Stimulated activated CD4-positive, alpha-beta T cell treated with anti-CD3 and anti-CD28 coated beads, Interleukin-2, amount 100 ng/mL, for 48 hours (primary cell): ENCODE results near the gene ANKRD53.

Experiments used
- DNase-seq, 2 donors: peaks; one replicate each; pipeline ENCODE4 v3.0.0-alpha.2; 2020

ANKRD53 gene, protein sequence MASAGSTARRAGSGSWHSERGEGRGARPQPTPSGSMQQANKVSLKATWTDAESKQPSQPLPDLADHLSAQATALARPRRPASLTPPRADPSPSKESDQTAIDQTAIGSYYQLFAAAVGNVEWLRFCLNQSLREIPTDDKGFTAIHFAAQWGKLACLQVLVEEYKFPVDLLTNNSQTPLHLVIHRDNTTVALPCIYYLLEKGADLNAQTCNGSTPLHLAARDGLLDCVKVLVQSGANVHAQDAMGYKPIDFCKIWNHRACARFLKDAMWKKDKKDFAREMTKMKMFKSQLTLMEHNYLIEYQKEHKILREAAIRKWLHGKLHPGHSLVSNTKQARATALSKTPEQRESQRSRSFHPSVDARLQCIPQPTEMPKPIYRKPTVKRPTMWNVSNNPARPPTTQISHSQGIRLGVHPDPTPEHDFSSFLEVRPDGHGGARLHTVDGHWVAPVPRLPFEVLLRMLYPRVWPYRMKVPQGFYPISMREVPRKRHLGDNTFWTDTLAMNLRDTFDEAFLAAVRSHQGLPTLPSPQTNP

DNA sequence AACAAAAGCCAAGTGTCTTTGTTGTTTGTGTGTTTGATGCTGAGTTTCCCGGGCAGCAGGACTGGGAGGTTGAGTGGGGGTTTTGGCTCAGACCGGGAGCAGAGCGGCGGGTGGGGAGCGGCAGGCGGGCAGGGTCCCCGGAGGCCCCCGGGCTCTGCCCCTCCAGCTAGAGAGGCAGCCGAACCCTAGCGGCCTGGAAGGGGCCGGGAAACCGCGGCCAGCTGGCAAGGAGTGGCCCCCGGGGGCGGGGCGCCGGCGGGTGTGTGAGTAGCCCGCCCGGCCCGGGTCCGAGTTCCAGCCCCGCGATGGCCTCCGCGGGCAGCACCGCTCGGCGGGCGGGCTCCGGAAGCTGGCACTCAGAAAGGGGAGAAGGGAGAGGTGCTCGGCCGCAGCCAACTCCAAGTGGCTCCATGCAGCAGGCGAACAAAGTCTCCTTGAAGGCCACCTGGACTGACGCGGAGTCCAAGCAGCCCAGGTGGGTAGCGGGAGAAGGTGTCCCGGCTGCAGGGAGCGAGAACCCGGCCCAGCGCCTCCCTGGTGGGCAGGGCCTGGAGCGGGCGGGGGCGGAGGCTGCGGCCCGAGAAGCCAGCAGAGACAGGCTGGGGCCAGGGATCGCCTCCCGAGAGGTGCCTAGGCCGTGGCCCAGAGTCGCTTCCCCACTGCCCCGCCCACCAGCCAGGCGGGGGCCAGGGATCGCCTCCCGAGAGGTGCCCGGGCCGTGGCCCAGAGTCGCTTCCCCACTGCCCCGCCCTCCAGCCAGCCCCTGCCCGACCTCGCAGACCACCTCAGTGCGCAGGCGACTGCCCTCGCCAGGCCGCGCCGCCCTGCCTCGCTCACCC, at the start of gene ANKRD53:
Gene ANKRD53 (plus strand): TSS at position 290 of the 839 bp plus-strand sequence. CDS start 16 bp downstream, at position 306.
- DNase-seq, result no peak

DNA sequence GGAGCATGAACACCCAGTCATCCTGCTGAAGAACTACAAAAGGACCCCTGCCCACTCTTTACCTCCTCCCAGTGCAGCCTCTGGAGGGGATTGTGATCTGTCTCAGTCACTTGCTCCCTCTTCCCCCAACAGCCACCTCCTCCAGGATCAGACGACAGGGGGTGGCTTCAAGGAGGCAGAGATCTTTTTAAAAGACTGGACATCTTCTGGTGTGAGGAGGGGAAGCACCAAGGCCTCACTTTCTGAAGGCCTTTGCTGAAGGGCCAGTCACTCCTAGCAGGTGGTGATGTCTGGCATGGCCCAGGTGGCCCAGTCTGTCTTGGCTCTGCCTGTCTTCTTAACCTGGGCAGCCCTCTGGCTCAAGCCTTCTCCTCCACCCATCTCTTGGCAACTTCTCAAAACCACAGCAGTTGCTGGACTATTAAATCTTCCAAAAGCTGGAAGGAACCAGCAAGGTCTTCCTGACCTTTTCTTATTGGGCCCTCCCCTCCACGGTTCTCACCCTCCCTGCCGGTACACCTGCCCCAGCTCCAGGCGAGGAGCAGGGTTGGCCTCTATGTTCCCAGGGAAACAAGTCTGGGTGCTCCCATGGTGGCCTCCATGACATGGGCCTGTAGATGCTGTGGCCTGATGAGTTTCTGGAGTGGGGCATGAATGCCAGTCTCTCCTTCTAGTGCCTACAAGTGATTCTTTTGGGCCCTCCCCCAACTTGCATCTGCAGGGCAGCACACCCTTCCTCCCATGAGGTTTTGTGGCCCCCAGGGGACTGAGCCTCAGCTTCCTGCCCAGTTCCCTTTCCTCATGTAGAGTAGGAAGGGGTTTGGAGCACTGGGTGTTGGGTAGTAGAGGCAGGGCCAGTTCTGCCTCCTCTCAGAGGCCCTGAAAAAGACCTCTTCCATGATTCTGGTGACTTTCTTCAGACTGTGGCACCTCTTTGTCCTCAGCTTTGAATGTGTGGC, 47.8 kb upstream of the ANKRD53 start:
- no peak for DNase-seq

DNA sequence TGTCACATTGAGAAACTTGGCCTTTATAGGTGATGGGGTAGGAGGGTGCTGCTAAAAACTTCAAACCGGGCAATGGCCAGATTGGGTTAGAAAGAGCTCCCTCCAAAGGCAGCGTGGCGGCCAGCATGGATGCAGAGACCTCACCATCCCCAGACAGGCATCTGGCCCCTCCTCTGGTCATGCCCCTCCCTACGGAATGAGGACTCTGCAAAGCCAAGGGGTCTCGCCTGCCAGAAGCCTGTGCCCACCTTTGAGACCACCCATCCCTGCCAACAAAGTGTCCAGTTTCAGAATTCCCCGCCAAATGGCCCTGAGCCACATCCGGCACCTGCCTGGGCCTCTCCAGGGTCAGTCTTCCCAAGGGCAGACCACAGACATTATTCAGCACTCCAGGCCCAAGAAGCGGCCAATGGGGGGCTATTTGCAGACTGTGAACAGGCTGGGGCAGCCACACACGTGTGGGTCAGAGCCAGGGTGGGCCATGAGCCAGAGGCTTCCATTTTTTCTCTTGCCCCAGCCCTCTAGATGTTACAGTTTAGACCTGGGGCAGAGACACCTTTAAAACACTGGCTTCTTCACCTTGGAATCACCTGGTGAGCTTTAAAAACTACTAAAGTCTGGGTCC, 46.9 kb upstream of the ANKRD53 start:
- no peak for DNase-seq

DNA sequence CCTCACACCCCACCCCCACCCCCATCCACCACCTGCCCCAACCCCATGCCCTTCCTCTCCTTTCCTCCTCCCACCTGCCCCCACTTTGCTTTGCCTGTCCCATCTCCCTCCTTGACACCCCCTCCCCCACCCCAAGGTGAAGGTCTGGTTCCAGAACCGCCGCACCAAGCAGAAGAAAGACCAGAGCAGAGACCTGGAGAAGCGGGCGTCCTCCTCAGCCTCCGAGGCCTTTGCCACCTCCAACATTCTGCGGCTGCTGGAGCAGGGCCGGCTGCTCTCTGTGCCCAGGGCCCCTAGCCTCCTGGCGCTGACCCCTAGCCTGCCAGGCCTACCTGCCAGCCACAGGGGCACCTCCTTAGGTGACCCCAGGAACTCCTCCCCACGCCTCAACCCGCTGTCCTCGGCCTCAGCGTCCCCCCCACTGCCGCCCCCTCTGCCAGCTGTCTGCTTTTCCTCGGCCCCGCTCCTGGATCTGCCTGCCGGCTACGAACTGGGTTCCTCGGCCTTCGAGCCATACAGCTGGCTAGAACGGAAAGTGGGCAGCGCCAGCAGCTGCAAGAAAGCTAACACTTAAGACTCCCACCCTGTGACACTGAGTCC, 45.7 kb upstream of the ANKRD53 start:
- no peak for DNase-seq

DNA sequence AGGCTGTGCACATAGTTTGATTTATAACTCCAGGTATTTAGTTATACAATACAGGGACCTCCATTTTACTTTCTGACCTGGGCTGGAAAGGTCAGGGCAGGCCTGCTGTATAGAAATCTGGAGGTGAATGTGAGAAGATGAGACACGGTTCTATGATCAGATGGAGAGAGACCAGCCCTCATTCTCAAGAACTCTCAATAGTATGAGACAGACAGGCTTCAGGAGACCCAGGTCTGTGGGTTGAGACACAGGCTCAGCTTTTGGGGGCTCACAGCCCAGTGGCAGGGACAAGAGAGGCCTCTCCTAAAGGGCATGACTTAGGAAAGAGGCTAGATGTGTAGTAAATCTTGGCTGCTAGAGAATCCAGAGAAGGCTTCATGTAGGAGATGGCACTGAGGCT, 43.4 kb upstream of the ANKRD53 start:
- no peak for DNase-seq

DNA sequence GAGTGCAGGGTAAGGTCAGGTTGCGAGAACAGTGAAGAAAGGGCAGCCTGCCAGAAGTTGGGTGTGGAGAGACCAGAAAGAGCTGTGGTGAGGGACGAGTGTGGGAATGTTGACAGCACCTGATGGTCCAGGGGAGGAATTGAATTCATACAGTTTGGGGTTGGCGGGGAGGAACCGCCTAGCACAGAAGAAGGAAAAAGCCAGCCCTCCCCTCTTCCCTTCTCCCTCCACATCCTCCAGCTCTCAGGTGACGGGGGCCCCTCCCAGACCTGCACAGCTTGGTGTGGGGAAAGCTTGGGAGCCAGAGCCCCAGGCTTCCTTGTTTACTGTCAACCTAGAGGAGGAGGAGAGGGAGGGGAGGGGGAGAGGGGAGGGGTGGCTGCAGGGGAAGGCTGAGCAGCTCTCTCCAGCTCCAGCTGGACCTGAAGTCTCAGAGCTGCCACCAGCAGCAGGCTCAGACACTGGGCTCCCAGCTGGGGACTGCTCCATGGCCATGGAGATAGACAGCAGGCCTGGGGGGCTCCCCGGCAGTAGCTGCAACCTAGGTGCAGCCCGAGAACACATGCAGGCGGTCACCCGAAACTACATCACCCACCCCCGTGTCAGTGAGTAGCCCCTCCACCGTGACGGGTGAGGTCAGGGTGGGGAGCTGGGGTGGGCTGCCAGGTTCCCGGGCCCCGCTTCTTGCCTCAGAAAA, 42.8 kb upstream of the ANKRD53 start, which contains the start of gene ATP6V1B1:
Gene ATP6V1B1 (plus strand): TSS at position 433 of the 697 bp plus-strand sequence. CDS start 55 bp downstream, at position 488.
- DNase-seq, result no peak

DNA sequence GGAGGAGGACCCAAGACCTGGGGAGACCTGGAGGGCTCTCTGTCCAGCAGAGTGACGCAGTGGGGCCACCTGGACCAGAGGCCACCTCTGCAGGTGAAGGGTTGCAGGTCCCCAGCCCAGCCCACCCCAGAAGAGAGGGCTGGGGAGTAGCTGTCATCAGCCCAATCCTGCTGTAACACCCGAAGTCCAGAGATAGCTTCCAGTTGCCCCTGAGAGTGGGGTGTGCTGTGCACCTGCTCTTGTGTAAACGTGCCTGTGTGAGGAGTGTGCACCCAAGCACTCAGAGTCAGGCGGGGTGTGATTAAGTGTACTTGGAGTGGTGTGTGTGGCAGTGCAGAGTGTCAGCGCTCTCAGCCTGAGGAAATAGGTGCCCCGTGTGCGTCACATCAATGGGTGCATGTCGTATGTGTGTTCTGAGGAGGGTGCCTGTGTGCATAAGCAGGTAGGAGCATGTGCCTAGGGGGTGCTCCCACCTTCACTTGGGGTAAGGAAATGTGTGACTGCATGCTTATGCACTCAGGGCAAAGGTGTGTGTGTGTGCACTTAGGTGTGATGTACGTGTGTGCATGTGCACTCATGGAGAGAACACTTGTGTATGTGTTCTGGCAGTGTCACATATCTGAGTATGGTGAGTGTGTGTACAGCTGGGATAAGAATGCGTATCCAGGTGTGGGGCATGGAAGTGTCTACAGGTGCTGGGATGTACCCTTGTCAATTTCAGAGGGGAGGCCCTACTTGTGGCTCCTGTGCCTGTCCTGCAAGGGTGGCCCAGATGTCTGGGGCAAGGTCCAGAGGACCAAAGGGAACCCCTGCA, 42.1 kb upstream of the ANKRD53 start:
- no peak for DNase-seq

DNA sequence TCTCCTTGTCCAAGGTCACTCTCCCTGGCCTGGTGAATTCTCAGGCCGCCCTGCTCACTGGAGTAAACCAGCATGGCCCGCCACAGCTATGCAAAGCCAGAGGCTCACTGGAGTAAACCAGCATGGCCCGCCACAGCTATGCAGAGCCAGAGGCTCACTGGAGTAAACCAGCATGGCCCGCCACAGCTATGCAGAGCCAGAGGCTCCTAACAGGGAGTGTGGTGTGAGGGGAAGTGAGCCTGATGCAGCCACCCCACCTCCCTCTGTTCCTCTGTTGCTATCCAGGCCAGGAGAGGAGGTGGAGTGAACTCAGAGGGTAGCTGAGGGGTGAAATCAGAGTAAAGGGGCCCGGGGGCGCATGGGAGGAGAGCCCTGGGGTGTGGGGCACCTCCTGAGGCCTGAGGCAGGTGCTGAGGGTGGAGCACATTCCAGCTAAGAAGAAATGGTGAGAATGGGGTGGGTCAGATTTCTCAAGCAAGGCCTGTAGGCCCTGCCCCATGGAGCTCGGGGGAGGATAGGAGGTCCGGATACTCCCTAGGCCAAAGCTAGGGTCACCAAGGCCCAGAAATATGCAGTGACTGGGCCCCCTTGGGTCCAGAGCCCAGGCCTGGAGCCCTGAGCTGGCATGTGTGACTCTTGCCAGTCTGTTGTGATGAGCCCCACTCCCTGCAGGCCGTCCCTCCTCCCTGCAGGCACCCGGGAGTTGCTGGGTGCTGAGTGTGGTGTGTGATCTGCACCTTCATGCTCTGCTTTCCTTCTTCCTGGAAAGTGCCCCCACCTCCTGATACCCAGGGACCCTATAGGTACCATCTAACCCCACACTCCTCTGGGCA, 41.2 kb upstream of the ANKRD53 start:
- DNase-seq, result no peak

DNA sequence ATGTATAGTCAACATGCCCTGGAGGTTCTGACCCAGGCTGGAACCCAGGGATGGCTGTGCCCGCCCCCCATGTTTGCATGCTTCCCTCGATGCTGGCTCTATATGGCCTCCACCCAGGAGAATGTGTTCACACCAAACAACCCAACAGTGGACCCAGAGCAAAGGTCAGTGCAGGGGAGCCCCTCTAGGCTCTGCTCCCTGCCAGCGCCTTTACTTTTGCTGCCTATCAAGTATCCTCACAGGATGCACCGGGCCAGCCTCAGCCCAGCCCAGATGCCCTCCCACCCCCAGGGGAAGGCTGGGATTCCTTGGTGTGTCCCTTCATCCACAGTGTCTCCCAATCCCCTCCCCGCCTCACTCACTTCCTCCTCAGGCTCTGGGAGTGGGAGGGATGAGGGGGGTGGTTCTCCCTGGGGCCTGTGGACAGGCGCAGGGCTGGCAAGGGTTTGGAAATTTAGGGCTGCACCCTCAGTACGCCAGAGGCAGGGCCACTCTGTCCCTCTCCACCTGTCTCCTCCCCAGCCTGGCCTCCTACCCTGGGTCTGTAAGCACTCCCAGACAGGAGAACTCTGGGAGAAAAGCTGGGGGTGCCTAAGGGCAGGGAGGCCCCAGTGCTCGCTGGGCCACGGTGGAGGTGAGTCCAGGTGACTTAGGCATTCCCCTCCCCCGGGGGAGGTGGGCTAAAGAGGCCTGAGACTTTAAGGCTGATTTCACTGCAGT, 40.4 kb upstream of the ANKRD53 start:
- no peak for DNase-seq

DNA sequence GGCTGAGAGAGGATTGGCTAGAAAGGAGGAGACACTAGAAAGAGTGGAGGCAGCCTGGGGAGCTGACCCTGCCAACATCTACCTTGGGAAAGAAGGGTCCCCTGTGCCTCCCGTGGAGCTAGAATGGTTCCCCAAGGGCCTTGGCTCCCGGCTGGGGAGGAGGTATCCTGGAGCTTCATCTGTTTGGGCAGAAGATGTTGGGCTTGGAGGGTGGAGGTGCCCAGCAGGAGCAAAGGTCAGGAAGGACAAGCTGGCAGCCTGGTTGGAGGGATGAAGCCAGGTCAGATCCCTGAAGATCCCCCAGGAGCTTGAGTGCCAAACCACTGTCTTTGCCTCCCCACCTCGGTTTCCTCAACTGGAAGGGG, 39.9 kb upstream of the ANKRD53 start:
- no peak for DNase-seq

DNA sequence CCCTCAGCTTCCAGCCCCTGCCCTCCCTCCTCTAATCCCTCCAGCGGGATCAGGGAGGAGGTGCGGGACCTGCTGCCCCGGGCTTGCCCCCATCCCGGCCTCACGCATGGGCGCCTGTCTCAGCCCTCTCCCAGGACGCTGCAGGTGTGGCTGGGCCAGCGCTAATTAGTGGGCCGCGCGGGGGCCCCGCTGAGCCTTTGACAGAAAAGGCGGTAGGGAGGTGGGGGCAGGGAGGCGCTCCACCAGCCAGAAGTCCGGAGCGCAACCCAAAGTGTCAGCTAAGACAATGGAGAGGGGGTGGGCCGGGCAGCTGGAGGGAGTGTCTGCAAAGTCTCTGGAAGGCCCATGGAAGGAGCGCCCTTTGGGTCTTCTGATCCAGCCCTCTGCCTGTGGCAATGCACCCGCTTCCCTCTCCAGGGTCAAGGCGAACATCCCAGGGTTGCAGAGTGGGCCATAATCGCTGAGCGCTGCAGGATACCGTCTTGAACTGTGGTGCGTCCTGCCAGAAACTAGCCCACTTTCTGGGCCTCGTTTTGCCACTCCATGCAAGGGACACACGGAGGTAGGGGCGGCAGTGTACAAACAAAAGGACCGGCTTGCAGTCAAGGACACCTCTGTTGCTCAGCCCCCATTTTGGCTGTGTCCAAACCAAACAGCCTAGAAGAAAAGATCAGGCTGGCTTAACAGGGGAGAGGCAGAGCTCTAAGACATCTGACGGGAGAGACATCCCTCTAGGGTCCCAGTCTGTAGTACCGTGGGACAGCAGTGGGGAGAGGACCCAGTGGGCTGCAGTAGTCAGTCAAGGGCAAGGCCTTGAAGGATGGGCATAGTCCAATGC, 39.2 kb upstream of the ANKRD53 start:
- DNase-seq, result no peak

DNA sequence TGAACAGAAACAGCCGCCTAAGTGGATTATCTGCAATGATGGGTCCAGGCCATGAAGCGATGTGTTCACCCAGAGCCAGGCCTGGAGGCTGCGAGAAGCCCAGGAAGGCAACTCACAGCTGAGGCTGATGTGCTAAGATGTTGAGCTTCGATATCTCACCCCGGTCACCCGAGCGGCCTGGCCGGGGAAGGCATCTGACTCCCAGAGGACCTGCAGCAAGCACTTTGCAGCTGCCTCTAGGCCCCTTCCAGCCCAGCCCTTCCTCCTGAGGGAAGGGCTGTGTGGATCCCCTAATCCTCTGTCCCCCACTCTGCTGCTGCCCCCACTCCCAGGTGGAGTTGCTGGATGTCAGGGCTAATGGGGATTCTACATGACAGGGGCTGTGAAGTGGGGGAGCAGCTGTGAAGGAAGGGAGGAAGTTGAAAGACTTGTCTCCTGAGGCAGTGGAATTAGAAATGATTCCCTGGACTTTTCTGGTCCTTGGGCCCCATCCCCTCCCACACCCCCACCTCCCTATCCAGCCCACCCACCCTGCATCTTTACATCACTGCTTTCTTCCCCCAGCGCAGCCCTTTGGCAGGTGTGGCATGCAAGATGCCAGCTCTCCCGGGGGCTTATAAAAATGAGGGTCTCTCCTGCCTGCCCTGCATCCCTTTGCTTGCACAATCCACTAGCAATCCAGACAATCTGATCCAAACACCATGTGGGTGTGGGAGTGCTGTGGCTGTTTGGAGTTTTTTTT, 38.4 kb upstream of the ANKRD53 start:
- DNase-seq, result no peak

DNA sequence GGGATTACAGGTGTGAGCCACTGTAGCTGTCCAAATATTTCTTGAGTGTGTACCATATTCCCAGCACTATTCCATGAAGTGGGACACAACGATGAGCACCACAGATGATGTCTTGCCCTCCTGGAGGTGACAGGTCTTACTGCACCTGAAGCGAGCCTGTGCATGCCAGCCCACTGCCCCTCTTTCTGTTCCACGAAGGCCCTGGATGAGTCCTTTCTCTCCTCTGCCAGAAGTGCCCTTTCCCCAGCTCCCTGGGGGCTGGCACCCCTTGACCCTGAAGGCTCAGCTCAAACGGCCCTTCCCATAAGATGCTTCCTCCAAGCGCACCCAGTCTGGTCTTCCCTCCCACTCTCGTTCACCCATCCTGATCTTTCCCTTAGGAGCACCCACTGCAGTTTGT, 37.2 kb upstream of the ANKRD53 start:
- DNase-seq, result no peak

DNA sequence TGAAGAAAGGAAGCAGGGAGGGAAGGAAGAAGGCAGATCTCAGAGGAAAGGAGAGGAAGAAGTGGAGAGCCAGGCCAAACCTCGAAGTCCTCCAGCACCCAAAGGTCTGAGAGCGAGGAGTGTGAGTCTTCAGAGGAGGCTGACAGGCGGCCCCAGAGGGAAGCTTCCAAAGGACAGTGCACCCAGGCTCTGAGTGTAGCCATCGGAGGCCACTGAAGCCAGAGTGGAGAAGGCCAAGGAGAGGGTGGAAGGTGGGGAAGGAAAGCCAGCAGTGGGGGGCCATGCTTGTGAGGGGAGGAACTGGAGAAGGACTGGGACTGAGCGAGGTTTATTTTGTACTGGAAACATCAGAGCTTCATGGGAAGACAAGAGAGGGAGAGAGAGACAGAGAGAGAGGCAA, 36.7 kb upstream of the ANKRD53 start:
- DNase-seq, result no peak

DNA sequence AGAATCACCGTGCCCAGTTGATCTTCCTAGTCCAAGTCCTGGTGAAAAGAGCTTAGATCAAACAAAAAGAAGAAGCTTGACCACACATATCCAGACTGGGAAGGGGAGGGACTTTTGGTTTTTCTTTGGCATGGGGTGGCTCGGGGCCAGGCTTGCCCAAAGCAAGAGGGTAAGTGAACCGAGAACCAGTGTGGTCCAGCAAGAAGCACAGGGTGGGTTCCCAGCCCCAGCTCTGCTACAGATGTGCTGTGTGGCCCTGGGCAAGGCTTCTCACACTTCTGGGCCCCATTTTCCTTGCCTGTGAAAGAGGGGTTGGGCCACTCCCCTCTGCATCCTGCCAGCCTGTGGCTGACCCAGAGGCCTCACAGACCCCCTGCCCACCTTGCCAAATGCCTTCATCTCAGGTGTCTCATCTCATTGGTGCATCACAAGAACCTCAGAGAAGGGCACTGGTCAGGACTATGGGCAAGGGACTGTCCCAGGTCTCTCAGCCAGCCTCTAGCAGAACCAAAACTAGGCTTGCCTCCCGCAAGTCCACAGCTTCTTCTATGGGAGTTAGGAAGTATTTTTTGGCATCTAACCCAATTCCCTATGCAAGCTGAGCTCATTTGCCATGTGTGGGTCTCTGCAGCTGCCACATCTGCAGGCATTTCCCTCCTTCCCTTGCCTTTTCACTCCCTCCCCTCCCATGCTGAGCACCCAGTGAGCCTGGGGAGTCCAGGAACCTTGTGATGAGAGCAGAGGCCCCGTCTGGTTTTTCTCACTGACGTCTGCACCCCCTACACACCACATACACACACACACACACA, 35.8 kb upstream of the ANKRD53 start:
- no peak for DNase-seq
